Astrocyte (in vitro differentiated cells and primary cell): ENCODE results near the gene MSL1.

Experiments used
- EZH2 ChIP-seq: IDR thresholded peaks from 2 replicates; pipeline ENCODE4 v1.6.1; 2012; ENCODE audit warnings: mild to moderate bottlenecking, low read length, inconsistent platforms; ENCODE audit not compliant: insufficient read depth
- TF ChIP-seq, protein P1 (sequence below): IDR thresholded peaks from 2 replicates; pipeline ENCODE4 v1.5.1; 2011; ENCODE audit warnings: low read depth, mild to moderate bottlenecking, inconsistent platforms, low read length, moderate library complexity; ENCODE audit not compliant: insufficient read depth

DNA sequence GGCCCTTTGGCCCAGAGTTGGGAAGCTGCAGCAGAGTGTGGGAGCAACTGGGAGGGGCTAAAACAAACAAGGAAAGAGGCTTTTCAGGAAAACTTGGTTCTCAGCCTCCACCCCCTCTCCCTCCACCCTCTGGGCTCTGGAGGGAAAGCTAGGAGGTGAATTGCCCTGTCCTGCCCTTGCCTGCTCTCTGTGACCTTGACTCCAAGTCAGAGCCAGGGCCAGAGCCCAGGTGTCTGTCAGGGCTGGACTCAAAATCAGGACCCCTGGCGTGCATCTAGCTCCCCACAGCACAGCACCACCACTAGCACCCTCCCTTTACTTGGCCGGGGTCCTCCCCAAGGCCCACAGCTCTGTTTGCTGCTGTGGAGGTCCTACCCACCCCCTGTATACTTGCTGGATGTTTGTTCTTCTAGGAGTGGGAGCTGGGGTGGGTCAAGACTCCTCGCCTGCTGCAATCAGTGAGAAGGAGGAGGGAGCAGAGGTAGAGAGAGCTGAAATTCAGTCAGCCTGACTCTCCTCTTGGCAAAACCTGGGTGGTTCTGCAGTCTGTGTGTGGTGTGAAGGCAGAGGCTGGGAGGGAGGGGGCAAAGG, 18.6 kb upstream of the MSL1 start:
- TF ChIP-seq, protein P1, sequence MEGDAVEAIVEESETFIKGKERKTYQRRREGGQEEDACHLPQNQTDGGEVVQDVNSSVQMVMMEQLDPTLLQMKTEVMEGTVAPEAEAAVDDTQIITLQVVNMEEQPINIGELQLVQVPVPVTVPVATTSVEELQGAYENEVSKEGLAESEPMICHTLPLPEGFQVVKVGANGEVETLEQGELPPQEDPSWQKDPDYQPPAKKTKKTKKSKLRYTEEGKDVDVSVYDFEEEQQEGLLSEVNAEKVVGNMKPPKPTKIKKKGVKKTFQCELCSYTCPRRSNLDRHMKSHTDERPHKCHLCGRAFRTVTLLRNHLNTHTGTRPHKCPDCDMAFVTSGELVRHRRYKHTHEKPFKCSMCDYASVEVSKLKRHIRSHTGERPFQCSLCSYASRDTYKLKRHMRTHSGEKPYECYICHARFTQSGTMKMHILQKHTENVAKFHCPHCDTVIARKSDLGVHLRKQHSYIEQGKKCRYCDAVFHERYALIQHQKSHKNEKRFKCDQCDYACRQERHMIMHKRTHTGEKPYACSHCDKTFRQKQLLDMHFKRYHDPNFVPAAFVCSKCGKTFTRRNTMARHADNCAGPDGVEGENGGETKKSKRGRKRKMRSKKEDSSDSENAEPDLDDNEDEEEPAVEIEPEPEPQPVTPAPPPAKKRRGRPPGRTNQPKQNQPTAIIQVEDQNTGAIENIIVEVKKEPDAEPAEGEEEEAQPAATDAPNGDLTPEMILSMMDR, result no peak
- no peak for TF ChIP-seq EZH2
